ENCODE data around the gene DOCK3. TPM values are rescaled to one million over a fixed set of nuclear protein-coding genes. Genes with fewer than 3 reads are reported as not detected.

Gene DOCK3
- total RNA-seq, 1 experiment from 2014 or later = 0.47 TPM

GRCh38 chr3:51373658-51374421 lies 699.1 kb downstream of the DOCK3 start:
- intact Hi-C loops (cut with micrococcal nuclease; ENCODE audit: unreplicated experiment) = loop anchor here (2.0 kb wide), 2 partner anchors 403 to 757 kb away; partner anchors contain the start of gene MAPKAPK3
- H3K9me3 ChIP-seq (ENCODE audit: low read depth, low read length, poor library complexity, severe bottlenecking) = no peaks in the 10 kb centered on the region
- H3K27ac ChIP-seq (ENCODE audit: low read depth, low read length, poor library complexity, severe bottlenecking) = no peak overlapping the region
- POLR2A ChIA-PET (ENCODE audit: low non-redundant PET) = no interaction called here
- H3K4me1 ChIP-seq (ENCODE audit: insufficient read depth, low read length, poor library complexity, severe bottlenecking) = no peaks in the 10 kb centered on the region
- no peaks in the 10 kb centered on the region for H3K27me3 ChIP-seq (replicated peaks; ENCODE audit: insufficient read depth, low read depth, low read length, poor library complexity)
- TF ChIP-seq CTCF (conservative IDR thresholded peaks at IDR 0.05; ENCODE audit: low read depth, low read length) (no peak), EZH2 (IDR thresholded peaks at IDR 0.05; ENCODE audit: borderline replicate concordance, low read depth, low read length, poor library complexity, severe bottlenecking) (no peak)
- CTCF ChIA-PET = interaction anchor here (1.5 kb wide), 1 partner anchor 274 kb away, joined by 3 read pairs; no protein-coding TSS in a partner anchor
- DNase-seq (ENCODE audit: low spot score) = no peak
- no TSS peak for BruUV-seq (replicated peaks)
- no peak overlapping the region for H3K4me3 ChIP-seq (ENCODE audit: low read depth, low read length, poor library complexity, severe bottlenecking)
- no peaks in the 10 kb centered on the region for H3K36me3 ChIP-seq (ENCODE audit: insufficient read depth, low read length, poor library complexity, severe bottlenecking)

- Histone ChIP-seq H3K9me3 (ENCODE audit: low read depth, low read length, poor library complexity, severe bottlenecking) (no peaks in the 10 kb centered on the region), H3K27me3 (replicated peaks; ENCODE audit: insufficient read depth, low read depth, low read length, poor library complexity) (no peaks in the 10 kb centered on the region), H3K36me3 (ENCODE audit: insufficient read depth, low read length, poor library complexity, severe bottlenecking) (no peaks in the 10 kb centered on the region), H3K4me1 (ENCODE audit: insufficient read depth, low read length, poor library complexity, severe bottlenecking) (no peaks in the 10 kb centered on the region), H3K4me3 (ENCODE audit: low read depth, low read length, poor library complexity, severe bottlenecking) (no peak overlapping the region), H3K27ac (ENCODE audit: low read depth, low read length, poor library complexity, severe bottlenecking) (no peak overlapping the region)
- no peak for TF ChIP-seq EZH2 (IDR thresholded peaks at IDR 0.05; ENCODE audit: borderline replicate concordance, low read depth, low read length, poor library complexity, severe bottlenecking)
- no peak for TF ChIP-seq CTCF (conservative IDR thresholded peaks at IDR 0.05; ENCODE audit: low read depth, low read length)
- no peak for DNase-seq (ENCODE audit: low spot score)
- BruUV-seq (replicated peaks) = no TSS peak
- ChIA-PET CTCF (interaction anchor here (1.5 kb wide), 1 partner anchor 274 kb away, joined by 3 read pairs; no protein-coding TSS in a partner anchor), POLR2A (ENCODE audit: low non-redundant PET) (no interaction called here)
- intact Hi-C loops (cut with micrococcal nuclease; ENCODE audit: unreplicated experiment) = no loop called here
Observed at GRCh38 chr3:51374456-51374855, 699.7 kb downstream of the DOCK3 start.

- BruUV-seq (replicated peaks) = no TSS peak
- CTCF ChIA-PET = interaction anchor here (1.5 kb wide), 1 partner anchor 275 kb away, joined by 3 read pairs; no protein-coding TSS in a partner anchor
Observed at GRCh38 chr3:51375136-51375535, 700.4 kb downstream of the DOCK3 start.

More at GRCh38 chr3:51375136-51375535, 700.4 kb downstream of the DOCK3 start:
- H3K27me3 ChIP-seq (replicated peaks; ENCODE audit: insufficient read depth, low read depth, low read length, poor library complexity) = no peaks in the 10 kb centered on the region
- H3K9me3 ChIP-seq (ENCODE audit: low read depth, low read length, poor library complexity, severe bottlenecking) = no peaks in the 10 kb centered on the region
- TF ChIP-seq EZH2 (IDR thresholded peaks at IDR 0.05; ENCODE audit: borderline replicate concordance, low read depth, low read length, poor library complexity, severe bottlenecking) = no peak
- no peak for TF ChIP-seq CTCF (conservative IDR thresholded peaks at IDR 0.05; ENCODE audit: low read depth, low read length)
- intact Hi-C loops (cut with micrococcal nuclease; ENCODE audit: unreplicated experiment) = no loop called here
- H3K27ac ChIP-seq (ENCODE audit: low read depth, low read length, poor library complexity, severe bottlenecking) = no peak overlapping the region
- H3K4me3 ChIP-seq (ENCODE audit: low read depth, low read length, poor library complexity, severe bottlenecking) = no peak overlapping the region
- H3K36me3 ChIP-seq (ENCODE audit: insufficient read depth, low read length, poor library complexity, severe bottlenecking) = no peaks in the 10 kb centered on the region
- no peak for DNase-seq (ENCODE audit: low spot score)
- no peaks in the 10 kb centered on the region for H3K4me1 ChIP-seq (ENCODE audit: insufficient read depth, low read length, poor library complexity, severe bottlenecking)
- POLR2A ChIA-PET (ENCODE audit: low non-redundant PET) = no interaction called here
